Body of pancreas (tissue), 4 donors: ENCODE results near the gene HHATL. TPM values are rescaled to one million over a fixed set of nuclear protein-coding genes. Genes with fewer than 3 reads are reported as not detected.

Experiments
- ATAC-seq: fragments of 150-250 bp; one replicate; pipeline ENCODE4 v1.9.1; 2016
- DNase-seq, 4 donors: peaks; one replicate each; pipeline ENCODE4 v3.0.0-alpha.2; 2019
- H3K27ac ChIP-seq, 4 donors: fragments of 200-600 bp; sonication (generic); 1 replicate in 3 of 4; 2 replicates in 1 of 4; pipeline versions ENCODE4 v1.5.1 to v1.6.1; 2016 to 2019; ENCODE audit warnings: mild to moderate bottlenecking in 1 of 4, mixed read lengths in 1 of 4, moderate library complexity in 1 of 4
- H3K27me3 ChIP-seq, 2 donors: fragments of 200-600 bp; sonication (generic); one replicate each; pipeline ENCODE4 v1.6.0; 2016; ENCODE audit warnings: mild to moderate bottlenecking in 1 of 2
- H3K36me3 ChIP-seq, 2 donors: fragments of 200-600 bp; sonication (generic); replicated peaks in 1 of 2; 2 replicates each; pipeline ENCODE4 v1.5.1; 2016; ENCODE audit warnings: low read depth in 2 of 2; ENCODE audit not compliant: insufficient read depth in 1 of 2
- H3K4me1 ChIP-seq: fragments of 200-600 bp; sonication (generic); one replicate; pipeline ENCODE4 v1.6.0; 2016
- H3K4me3 ChIP-seq, 2 donors: fragments of 200-600 bp; sonication (generic); 1 replicate in 1 of 2; 2 replicates in 1 of 2; pipeline ENCODE4 v1.5.1; 2016 to 2019
- H3K9me3 ChIP-seq, 3 donors: fragments of 200-600 bp; sonication (generic); 1 replicate in 2 of 3; 2 replicates in 1 of 3; pipeline ENCODE4 v1.5.1; 2016
- CTCF ChIP-seq, 7 experiments: fragments of 450-650 bp in 4 of 7; fragments of 200-600 bp in 3 of 7; sonication (generic) in 3 of 7; IDR thresholded peaks; one replicate each; pipeline ENCODE4 v1.5.1; 2016 to 2019; ENCODE audit warnings: antibody characterized with exemption in 7 of 7
- POLR2A ChIP-seq, 3 donors: fragments of 450-650 bp; IDR thresholded peaks; one replicate each; pipeline ENCODE4 v1.6.1; 2016; ENCODE audit warnings: antibody characterized with exemption in 3 of 3, mild to moderate bottlenecking in 2 of 3
- WGBS, 2 donors: methylation state at CpG; one replicate each; pipeline ENCODE4 v1.1.5; 2017; 5-methylcytosine and 5-hydroxymethylcytosine counted together
- intact Hi-C: fragments of 100-400 bp; cut with DNase I; formaldehyde crosslinking; loops from one replicate; pipeline ENCODE4 v1.15.1; 2023
- total RNA-seq, 2 donors: library from RNA; depleted of rRNA; stranded (reverse); fragments of >200 nt; gene quantifications; one replicate each; pipeline ENCODE4 v1.1.0, GENCODE V29; 2016

The HHATL gene, protein sequence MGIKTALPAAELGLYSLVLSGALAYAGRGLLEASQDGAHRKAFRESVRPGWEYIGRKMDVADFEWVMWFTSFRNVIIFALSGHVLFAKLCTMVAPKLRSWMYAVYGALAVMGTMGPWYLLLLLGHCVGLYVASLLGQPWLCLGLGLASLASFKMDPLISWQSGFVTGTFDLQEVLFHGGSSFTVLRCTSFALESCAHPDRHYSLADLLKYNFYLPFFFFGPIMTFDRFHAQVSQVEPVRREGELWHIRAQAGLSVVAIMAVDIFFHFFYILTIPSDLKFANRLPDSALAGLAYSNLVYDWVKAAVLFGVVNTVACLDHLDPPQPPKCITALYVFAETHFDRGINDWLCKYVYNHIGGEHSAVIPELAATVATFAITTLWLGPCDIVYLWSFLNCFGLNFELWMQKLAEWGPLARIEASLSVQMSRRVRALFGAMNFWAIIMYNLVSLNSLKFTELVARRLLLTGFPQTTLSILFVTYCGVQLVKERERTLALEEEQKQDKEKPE
- under 1 TPM in 1 of 2 donors, not detected in 1; 0.26 TPM for total RNA-seq

DNA sequence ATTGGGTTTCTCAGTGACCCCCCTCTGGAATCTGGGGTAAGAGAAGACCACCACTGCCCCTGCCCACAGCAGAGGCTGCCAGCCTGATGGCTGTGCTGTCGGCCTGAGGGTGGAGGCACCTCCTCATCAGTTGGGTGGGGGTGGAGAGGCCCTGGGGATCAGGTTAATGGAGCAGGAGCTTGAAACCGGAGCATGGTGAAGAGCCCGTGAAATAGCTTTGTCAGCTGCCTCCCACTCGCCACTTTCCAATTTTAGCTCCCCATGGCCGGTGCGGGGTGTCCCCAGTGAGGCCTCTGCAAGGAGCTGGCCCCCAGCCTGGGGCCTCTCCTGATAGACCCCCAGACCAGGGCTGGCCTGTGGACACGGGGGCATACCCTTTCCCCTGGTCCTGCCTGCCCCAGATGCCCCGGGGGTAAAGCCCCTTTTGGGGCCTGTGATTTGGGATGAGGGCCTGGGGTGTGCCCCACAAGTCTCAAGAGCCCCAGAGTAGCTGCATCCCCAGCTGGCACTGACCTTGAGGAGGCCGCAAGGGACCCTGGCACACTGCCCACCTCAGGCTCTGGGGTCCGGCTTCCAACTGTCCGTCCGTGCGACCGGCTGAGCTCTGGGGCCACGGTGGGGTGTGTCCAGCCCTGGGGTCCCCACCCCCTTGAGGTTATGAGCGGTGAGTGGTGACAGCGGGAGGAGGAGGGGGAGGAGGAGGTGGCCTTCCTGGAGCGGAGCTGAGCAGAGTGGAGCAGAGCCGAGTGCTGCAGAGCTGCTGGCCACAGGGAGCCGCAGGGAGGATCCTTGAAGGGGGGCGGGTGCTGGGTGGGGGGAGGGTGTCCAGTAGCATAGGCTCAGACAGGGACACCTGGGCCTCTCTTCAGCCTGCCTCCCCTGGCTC is at the start of gene HHATL:
HHATL (minus strand) TSS at position 733 of the 886 bp plus-strand sequence. CDS start 1,972 bp downstream, outside the sequence.
- no peak within 1 kb of the TSS for H3K4me3 ChIP-seq
- intact Hi-C loops = no loop called here
- WGBS, 2 donors = 62 to 73% methylated on average over 17 to 18 of the region's 21 CpGs
- DNase-seq = no peak
- no peaks in the 10 kb centered on the region for H3K4me1 ChIP-seq
- H3K36me3 ChIP-seq = no peaks in the 10 kb centered on the region
- H3K9me3 ChIP-seq = no peaks in the 10 kb centered on the region
- no peaks in the 10 kb centered on the region for H3K27me3 ChIP-seq
- no peak for ATAC-seq
- TF ChIP-seq POLR2A (IDR thresholded peaks at IDR 0.05) = no peak
- no peak for TF ChIP-seq CTCF (IDR thresholded peaks at IDR 0.05)
- no peak within 1 kb of the TSS for H3K27ac ChIP-seq

- intact Hi-C loops = no loop called here
These were observed 49.0 kb upstream of the HHATL start for GRCh38 chr3:42751609-42752008.

DNA sequence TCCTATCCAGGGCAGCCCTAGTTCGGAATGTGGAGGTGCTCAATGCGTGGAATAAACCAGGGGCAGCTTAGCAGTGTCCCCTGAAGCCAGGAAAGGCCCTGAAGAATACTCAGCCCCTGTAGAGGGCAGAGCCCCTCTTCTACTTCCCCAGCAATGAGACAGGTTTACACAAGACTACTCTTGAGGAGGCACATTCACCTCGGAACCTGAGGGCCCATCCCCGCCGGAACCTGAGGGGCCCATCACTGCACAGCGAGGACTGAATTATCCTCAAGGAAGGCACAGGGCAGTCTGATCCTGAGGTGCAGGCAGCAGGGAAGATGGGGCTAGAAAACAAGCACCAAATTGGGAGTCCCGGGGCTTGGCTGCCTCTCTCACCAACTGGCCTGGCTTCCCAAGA is 48.2 kb upstream of the HHATL start:
- Histone ChIP-seq H3K27me3 (no peaks in the 10 kb centered on the region), H3K27ac (peak overlapping the region in 2 of 4 donors; percentile 40 to 79), H3K9me3 (no peaks in the 10 kb centered on the region), H3K36me3 (no peaks in the 10 kb centered on the region), H3K4me1 (peaks cover 35% of the 10 kb centered on the region), H3K4me3 (no peak overlapping the region)
- intact Hi-C loops = no loop called here
- ATAC-seq (no peak), DNase-seq (no peak)
- WGBS, 2 donors = 94 to 97% methylated on average over 5 to 7 of the region's 7 CpGs
- no peak for TF ChIP-seq CTCF (IDR thresholded peaks at IDR 0.05)
- no peak for TF ChIP-seq POLR2A (IDR thresholded peaks at IDR 0.05)

More at GRCh38 chr3:42751609-42752008, 49.0 kb upstream of the HHATL start:
- no peak for DNase-seq
- H3K4me1 ChIP-seq = peaks cover 27% of the 10 kb centered on the region
- ATAC-seq = no peak
- no peaks in the 10 kb centered on the region for H3K9me3 ChIP-seq
- no peaks in the 10 kb centered on the region for H3K27me3 ChIP-seq
- no peaks in the 10 kb centered on the region for H3K36me3 ChIP-seq
- TF ChIP-seq CTCF (IDR thresholded peaks at IDR 0.05) (no peak), POLR2A (IDR thresholded peaks at IDR 0.05) (no peak)
- H3K4me3 ChIP-seq = no peak overlapping the region
- no peak overlapping the region for H3K27ac ChIP-seq
- WGBS, 2 donors = 59 to 80% methylated on average over 3 to 9 of the region's 9 CpGs

DNA sequence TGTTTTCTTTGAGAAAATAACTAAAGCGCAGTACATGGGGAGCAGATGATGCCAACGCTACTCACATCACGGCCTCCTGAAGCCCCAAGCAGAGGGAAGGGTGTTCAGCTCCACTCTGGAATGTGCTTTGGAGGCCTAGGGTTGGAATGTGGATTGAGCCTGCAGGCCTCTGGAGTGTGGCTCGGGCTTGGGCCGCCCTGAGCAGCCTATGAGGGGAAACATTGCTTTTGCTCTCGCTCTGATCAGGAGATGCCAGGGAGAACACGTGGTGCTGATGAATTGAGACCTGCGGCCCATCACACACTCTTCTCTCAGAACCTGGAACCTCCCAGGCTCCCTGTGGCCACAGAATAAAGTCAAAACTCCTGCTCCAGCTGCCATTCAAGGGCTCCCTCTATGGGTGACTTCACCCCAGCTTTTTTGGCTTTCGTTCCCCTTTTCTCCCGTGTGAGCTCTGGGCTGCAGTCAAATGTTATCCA is 47.2 kb upstream of the HHATL start:
- ATAC-seq = peak; percentile 63
- intact Hi-C loops = no loop called here
- H3K4me3 ChIP-seq = no peak overlapping the region
- DNase-seq = peak in 2 of 4 donors; percentile 36 to 49
- H3K9me3 ChIP-seq = no peaks in the 10 kb centered on the region
- 48 to 56% methylated on average over 9 to 10 of the region's 10 CpGs for WGBS, 2 donors
- peak overlapping the region; percentile 22 to 79 (median 54) for H3K27ac ChIP-seq
- no peaks in the 10 kb centered on the region for H3K27me3 ChIP-seq
- peak in 5 of 7 experiments; percentile 10 to 44 (median 24) for TF ChIP-seq CTCF (IDR thresholded peaks at IDR 0.05)
- TF ChIP-seq POLR2A (IDR thresholded peaks at IDR 0.05) = peak in 2 of 3 donors; percentile 6 to 18
- no peaks in the 10 kb centered on the region for H3K36me3 ChIP-seq
- H3K4me1 ChIP-seq = peaks cover 45% of the 10 kb centered on the region
